HEK293T (cell line): ENCODE measurements around the gene RNLS.

ENCODE experiments used
- CTCF ChIA-PET: fragments of 350-600 bp; formaldehyde crosslinking; extraction: SDS; loops from one replicate; lab custom pipeline; 2021; ENCODE audit warnings: antibody characterized with exemption, inconsistent platforms; lab: Yijun Ruan, JAX
- POLR2A ChIA-PET: fragments of 350-600 bp; formaldehyde crosslinking; extraction: SDS; loops from one replicate; lab custom pipeline; 2020; ENCODE audit warnings: antibody characterized with exemption, inconsistent platforms; lab: Yijun Ruan, JAX
- DNase-seq: peaks from one replicate; pipeline ENCODE4 v3.0.0; 2012; ENCODE audit warnings: mixed read lengths; ENCODE audit errors: extremely low spot score
- ARNT ChIP-seq: fragments of 450-650 bp; IDR thresholded peaks from 2 replicates; pipeline ENCODE4 v1.6.1; 2017; ENCODE audit warnings: mild to moderate bottlenecking
- BHLHE40 ChIP-seq: fragments of 450-650 bp; IDR thresholded peaks from 2 replicates; pipeline ENCODE4 v1.6.1; 2016; ENCODE audit warnings: mild to moderate bottlenecking, moderate library complexity, borderline replicate concordance
- CTBP1 ChIP-seq: fragments of 450-650 bp; IDR thresholded peaks from 2 replicates; pipeline ENCODE4 v1.6.1; 2016; ENCODE audit warnings: borderline replicate concordance
- ELF4 ChIP-seq: fragments of 450-650 bp; IDR thresholded peaks from 2 replicates; pipeline ENCODE4 v1.6.1; 2017; ENCODE audit warnings: antibody characterized with exemption
- FOXA1 ChIP-seq: fragments of 450-650 bp; IDR thresholded peaks from 2 replicates; pipeline ENCODE4 v1.6.1; 2016; ENCODE audit warnings: mild to moderate bottlenecking
- FOXK2 ChIP-seq: fragments of 450-650 bp; IDR thresholded peaks from 2 replicates; pipeline ENCODE4 v1.6.1; 2016; ENCODE audit warnings: mild to moderate bottlenecking
- FOXM1 ChIP-seq: fragments of 450-650 bp; IDR thresholded peaks from 2 replicates; pipeline ENCODE4 v1.6.1; 2017; ENCODE audit warnings: mild to moderate bottlenecking, borderline replicate concordance
- HDGF ChIP-seq: fragments of 450-650 bp; IDR thresholded peaks from 2 replicates; pipeline ENCODE4 v1.6.1; 2017; ENCODE audit warnings: antibody characterized with exemption, borderline replicate concordance
- L3MBTL2 ChIP-seq: fragments of 450-650 bp; conservative IDR thresholded peaks from 2 replicates; pipeline ENCODE4 v1.6.1; 2016; ENCODE audit warnings: mild to moderate bottlenecking
- LEF1 ChIP-seq: fragments of 450-650 bp; IDR thresholded peaks from 2 replicates; pipeline ENCODE4 v1.6.1; 2017; ENCODE audit warnings: mild to moderate bottlenecking, borderline replicate concordance
- NFRKB ChIP-seq: fragments of 450-650 bp; IDR thresholded peaks from 2 replicates; pipeline ENCODE4 v1.6.1; 2016; ENCODE audit warnings: mild to moderate bottlenecking, moderate library complexity
- SP1 ChIP-seq: fragments of 450-650 bp; IDR thresholded peaks from 2 replicates; pipeline ENCODE4 v1.6.1; 2017
- SUZ12 ChIP-seq: fragments of 450-650 bp; IDR thresholded peaks from 2 replicates; pipeline ENCODE4 v1.6.1; 2016; ENCODE audit warnings: mild to moderate bottlenecking
- TARDBP ChIP-seq: fragments of 450-650 bp; IDR thresholded peaks from 2 replicates; pipeline ENCODE4 v1.6.1; 2016
- ZNF384 ChIP-seq: fragments of 450-650 bp; IDR thresholded peaks from 2 replicates; pipeline ENCODE4 v1.6.1; 2016
- TF ChIP-seq, protein P1 (sequence below): fragments of 450-650 bp; IDR thresholded peaks from 2 replicates; pipeline ENCODE4 v1.6.1; 2016

Gene RNLS

DNA sequence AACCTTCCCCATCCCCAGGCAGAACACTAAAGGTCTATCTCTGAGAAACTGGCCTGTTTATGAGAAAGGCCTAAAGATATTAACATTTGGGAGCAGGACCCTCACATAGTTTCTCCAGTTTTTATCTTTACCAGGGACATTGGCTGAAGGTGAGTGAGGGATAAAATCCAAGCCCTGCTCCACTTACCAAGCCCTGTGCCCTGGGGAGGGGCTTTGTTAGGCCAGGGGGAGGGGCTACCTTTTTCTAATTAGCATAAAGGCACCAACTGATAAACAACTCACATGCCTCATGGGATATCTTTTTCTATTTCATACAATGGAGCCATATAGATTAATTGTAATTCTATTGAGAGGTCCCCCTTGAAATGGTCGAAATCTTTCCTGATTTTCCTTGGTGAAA, 55.9 kb downstream of the RNLS start:
- no peak for DNase-seq
- CTCF ChIA-PET: no interaction called here
- POLR2A ChIA-PET: no interaction called here
- TF ChIP-seq CTBP1: no peak
- no peak for TF ChIP-seq BHLHE40
- no peak for TF ChIP-seq LEF1
- TF ChIP-seq TARDBP: no peak

DNA sequence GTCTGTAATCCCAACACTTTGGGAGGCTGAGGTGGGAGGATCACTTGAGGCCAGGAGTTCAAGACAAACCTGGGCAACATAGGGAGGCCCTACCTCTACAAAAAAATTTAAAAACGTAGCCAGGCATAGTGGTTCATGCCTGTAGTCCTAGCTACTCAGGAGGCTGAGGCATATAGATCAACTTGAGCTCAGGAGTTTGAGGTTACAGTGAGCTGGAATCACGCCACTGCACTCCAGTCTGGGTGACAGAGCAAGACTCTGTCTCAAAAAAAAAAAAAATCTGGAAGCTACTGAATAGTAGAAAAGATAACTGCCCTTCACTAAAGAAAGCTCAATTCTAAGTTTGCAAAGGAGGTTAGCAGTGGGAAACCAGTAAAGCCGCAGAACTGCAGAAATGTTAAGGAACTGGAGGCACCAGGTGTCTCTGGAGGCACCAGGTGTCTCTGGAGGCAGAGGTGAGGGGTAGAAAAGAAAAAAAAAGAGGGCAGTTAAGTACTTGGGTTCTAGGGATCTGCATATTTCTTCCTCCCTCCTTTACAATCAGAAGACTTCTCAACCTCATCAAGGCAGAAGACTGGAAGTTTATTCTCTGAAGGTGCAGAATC, 56.5 kb downstream of the RNLS start:
- no peak for DNase-seq
- ChIA-PET CTCF (interaction anchor here (0.6 kb wide), 1 partner anchor 329 kb away, joined by 3 read pairs; no protein-coding TSS in a partner anchor), POLR2A (no interaction called here)
- TF ChIP-seq SP1 (no peak), ARNT (no peak), LEF1 (no peak), L3MBTL2 (no peak), CTBP1 (no peak), ZNF384 (no peak), NFRKB (no peak), ELF4 (no peak), SUZ12 (no peak), HDGF (no peak), FOXK2 (no peak), FOXA1 (no peak), BHLHE40 (no peak), FOXM1 (no peak), TARDBP (no peak)
- TF ChIP-seq, protein P1, sequence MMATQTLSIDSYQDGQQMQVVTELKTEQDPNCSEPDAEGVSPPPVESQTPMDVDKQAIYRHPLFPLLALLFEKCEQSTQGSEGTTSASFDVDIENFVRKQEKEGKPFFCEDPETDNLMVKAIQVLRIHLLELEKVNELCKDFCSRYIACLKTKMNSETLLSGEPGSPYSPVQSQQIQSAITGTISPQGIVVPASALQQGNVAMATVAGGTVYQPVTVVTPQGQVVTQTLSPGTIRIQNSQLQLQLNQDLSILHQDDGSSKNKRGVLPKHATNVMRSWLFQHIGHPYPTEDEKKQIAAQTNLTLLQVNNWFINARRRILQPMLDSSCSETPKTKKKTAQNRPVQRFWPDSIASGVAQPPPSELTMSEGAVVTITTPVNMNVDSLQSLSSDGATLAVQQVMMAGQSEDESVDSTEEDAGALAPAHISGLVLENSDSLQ: no peak

DNA sequence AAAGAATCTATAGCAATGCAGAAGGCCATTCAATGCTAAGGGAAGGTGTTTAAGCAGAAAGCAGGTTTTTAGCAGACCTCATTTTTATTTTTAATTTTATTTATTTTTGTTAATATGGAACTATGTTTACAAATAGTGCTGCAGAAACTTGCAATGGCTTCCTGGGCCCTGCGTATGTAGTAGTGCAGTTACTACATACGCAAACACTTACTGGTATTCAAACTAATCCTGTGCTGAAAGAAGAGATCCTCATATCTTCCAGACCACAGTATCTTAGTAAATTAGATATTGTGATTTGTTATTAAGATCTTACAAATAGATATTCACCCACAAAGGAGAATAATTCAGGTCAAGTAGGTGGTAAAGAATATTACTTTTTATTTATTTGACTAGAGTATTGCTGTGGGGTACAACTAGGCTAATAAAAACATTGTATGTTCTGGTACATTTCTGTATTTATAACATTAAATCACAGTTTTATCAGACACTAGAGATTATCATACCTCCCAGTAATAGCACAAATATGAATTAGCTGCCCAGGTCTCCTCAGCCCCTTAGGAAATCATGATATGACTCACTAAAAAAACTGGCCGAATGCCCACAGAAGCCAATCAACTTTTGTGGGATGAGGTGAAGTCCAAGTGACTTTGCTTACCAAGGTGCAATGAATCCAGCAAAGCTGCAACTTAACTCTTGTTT, 57.6 kb downstream of the RNLS start:
- POLR2A ChIA-PET: no interaction called here
- CTCF ChIA-PET: interaction anchor here (0.6 kb wide), 1 partner anchor 330 kb away, joined by 3 read pairs; no protein-coding TSS in a partner anchor
- no peak for DNase-seq
- TF ChIP-seq, protein P1: no peak
- TF ChIP-seq LEF1: no peak
- no peak for TF ChIP-seq L3MBTL2

DNA sequence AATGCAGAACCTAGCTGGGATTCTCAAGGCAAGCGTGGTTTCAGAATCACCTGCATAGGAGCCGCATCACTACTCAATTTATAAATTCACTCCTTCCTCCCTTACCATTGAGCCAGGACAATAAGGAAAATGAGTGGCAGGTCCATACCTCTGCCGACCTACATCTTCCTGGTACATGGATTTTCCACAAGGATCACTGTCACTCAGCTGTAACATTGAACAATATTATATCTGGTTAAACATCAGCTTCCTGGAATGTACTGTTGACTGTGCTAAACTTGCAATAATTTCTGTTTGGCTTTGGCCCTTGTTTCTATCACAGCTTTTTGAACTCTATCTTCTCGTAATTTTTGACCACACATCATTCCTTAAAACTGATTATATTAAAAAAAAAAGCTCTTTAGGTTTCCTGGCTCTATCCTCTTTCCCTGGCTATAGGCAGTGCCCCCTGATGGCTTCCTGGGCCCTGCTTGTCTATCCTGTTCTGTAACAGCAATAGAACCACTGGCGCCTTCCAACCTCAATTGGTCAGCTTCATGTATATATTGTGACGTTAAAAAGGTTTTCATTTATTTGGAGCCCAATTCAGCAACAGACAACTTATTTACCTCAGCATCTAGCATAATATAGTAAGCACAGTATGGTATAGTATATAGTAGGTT, 59.2 kb downstream of the RNLS start:
- ChIA-PET POLR2A (no interaction called here), CTCF (interaction anchor here (0.5 kb wide), 1 partner anchor 605 kb away, joined by 4 read pairs; no protein-coding TSS in a partner anchor)
- DNase-seq: no peak
- TF ChIP-seq, protein P1: no peak
- no peak for TF ChIP-seq SP1
- no peak for TF ChIP-seq FOXM1
- TF ChIP-seq L3MBTL2: no peak
- TF ChIP-seq HDGF: no peak
- TF ChIP-seq ARNT: no peak
- TF ChIP-seq LEF1: no peak
- TF ChIP-seq ZNF384: no peak
- TF ChIP-seq ELF4: no peak
- no peak for TF ChIP-seq FOXA1
- TF ChIP-seq FOXK2: no peak
- TF ChIP-seq BHLHE40: no peak
- no peak for TF ChIP-seq TARDBP
- TF ChIP-seq NFRKB: no peak
- TF ChIP-seq SUZ12: no peak

DNA sequence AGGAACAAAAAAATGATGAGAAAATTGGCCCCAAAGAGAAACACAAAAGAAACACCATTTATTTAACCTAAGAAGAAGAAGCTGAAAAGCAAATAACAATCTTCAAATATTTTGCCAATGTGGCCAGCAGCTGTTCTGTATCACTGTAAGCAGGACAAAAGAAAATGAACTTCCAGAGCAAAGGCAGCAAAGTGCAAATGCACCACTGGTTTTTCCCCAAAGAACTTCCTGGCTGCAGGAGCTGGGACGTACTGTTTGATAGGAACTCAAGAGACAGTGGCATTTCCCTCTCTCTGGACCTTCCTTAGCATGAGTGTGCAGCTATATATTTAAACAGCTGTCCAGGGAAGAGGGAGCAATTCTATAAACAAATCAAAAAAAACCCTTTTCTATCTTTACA, 60.4 kb downstream of the RNLS start:
- ChIA-PET POLR2A (no interaction called here), CTCF (interaction anchor here (0.6 kb wide), 1 partner anchor 136 kb away, joined by 7 read pairs; no protein-coding TSS in a partner anchor)
- TF ChIP-seq L3MBTL2 (no peak), ZNF384 (no peak), TARDBP (no peak), SP1 (no peak), FOXK2 (no peak), CTBP1 (no peak), SUZ12 (no peak), HDGF (no peak), ARNT (no peak), FOXA1 (no peak)
- no peak for DNase-seq

DNA sequence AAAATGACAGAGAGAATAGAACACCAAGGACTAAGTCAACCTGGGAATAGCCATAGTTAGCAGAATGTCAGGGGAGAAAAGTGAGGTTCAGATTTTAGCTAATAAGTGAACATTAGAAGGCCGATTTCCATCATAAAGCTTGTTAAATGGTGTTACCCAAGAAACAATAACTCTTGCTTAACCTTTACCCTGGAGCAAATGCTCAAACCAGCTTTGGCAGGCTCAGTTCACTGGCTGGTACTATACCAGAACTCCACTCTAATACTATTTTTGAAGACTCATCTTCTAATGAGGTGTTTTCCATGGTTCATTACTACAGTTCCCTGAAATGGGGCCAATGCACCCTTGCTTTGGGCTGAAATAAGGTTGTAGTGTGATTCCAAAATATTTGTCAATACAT, 61.3 kb downstream of the RNLS start:
- no peak for DNase-seq
- POLR2A ChIA-PET: no interaction called here
- TF ChIP-seq, protein P1: no peak
- TF ChIP-seq TARDBP (no peak), SP1 (no peak), FOXM1 (no peak), NFRKB (no peak), FOXA1 (no peak), FOXK2 (no peak), BHLHE40 (no peak), ARNT (no peak)
- CTCF ChIA-PET: interaction anchor here (1.2 kb wide), 1 partner anchor 135 kb away, joined by 9 read pairs; no protein-coding TSS in a partner anchor
